GM21576 (cell line): Measurements from ENCODE around the gene NPFFR2.
"Not testable (repeated sequence)": the region's sequence is repeated elsewhere in the genome, so short reads cannot be mapped to it uniquely, and the experiment has no call there.

ENCODE experiments used
- ATAC-seq: cut with Tn5 transposase; IDR thresholded peaks from one replicate; pipeline ENCODE4 v1.9.1; 2021; ENCODE audit warnings: mild to moderate bottlenecking, moderate library complexity; ENCODE audit not compliant: unreplicated experiment

The NPFFR2 gene

DNA sequence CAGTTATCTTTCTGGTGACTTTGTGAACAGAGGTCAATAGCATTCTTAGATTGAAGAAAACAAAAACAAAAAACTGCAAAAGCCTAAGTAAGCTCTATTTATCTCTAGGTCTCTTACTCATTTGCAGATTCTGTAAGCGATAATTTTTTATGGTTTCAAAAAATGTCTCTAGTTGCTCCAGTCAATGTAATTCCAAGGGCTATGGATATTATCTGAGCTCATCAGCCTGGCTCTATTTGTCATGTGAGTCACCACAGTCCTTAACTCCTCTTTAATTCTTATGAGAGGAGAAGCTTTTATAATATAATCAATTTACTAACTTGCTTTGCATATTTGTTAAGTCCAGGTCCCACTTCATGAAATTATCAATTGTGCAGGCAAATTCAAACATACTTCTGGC is 79.1 kb downstream of the NPFFR2 start:
- no peak for ATAC-seq

GRCh38 chr4:72111863-72112262 is 80.1 kb downstream of the NPFFR2 start:
- ATAC-seq = no peak

- ATAC-seq = peak; percentile 91
Measured at GRCh38 chr4:72112514-72113156, 80.8 kb downstream of the NPFFR2 start.

- peak; percentile 75 for ATAC-seq
Measured at GRCh38 chr4:72118017-72118416, 86.2 kb downstream of the NPFFR2 start.

DNA sequence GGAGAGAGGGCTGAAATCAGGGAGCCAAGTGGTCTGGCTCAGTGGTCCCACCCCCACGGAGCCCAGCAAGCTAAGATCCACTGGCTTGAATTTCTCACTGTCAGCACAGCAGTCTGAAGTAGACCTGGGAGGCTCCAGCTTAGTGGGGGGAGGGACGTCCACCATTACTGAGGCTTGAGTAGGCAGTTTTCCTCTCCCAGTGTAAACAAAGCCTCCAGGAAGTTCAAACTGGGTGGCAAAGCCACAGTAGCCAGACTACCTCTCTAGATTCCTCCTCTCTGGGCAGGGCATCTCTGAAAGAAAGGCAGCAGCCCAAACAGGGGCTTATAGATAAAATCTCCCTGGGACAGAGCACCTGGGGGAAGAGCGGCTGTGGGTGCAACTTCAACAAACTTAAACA is 88.1 kb downstream of the NPFFR2 start:
- no peak for ATAC-seq

- no peak for ATAC-seq
Measured at GRCh38 chr4:72128741-72129140, 96.9 kb downstream of the NPFFR2 start.

DNA sequence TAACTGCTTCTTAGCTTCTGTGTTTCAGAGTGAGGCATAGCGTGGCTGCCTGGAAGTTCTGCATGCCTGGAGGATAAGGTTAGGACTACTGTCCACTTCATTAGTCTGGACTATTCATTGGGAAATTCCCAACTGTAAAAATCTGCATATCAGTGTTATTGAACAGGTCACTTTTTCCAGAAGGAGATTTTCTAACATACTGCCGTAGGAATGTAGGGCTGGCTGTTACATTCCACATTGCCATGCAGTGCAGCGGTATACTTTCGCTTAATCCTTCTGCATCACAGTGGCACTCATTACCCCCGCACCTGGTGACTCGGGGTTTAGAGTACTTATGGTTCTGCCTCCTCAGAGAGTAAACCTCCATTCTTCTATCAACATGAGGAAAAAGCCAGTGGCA is 104.6 kb downstream of the NPFFR2 start:
- no peak for ATAC-seq

DNA sequence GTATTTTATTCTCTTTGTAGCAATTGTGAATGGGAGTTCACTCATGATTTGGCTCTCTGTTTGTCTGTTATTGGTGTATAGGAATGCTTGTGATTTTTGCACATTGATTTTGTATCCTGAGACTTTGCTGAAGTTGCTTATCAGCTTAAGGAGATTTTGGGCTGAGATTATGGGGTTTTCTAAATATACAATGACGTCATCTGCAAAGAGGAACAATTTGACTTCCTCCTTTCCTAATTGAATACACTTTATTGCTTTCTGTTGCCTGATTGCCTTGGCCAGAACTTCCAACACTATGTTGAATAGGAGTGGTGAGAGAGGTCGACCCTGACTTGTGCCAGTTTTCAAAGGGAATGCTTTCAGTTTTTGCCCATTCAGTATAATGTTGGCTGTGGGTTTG is 108.2 kb downstream of the NPFFR2 start:
- not testable (repeated sequence) for ATAC-seq

- no peak for ATAC-seq
Measured at GRCh38 chr4:72144241-72144640, 112.4 kb downstream of the NPFFR2 start.

- no peak for ATAC-seq
Measured at GRCh38 chr4:72152731-72153130, 120.9 kb downstream of the NPFFR2 start.

DNA sequence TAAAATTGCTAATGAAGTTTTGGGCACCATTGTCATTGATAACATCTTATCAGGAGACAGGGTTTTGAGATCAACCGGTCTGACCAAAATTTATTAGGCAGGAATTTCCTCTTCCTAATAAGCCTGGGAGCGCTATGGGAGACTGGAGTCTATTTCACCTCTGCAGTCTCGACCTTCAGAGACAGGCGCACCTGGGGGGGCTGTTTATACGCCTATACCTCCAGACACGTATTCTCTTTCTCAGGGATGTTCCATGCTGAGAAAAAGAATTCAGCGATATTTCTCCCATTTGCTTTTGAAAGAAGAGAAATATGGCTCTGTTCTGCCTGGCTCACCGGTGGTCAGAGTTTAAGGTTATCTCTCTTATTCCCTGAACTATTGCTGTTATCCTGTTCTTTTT is 121.8 kb downstream of the NPFFR2 start:
- not testable (repeated sequence) for ATAC-seq

DNA sequence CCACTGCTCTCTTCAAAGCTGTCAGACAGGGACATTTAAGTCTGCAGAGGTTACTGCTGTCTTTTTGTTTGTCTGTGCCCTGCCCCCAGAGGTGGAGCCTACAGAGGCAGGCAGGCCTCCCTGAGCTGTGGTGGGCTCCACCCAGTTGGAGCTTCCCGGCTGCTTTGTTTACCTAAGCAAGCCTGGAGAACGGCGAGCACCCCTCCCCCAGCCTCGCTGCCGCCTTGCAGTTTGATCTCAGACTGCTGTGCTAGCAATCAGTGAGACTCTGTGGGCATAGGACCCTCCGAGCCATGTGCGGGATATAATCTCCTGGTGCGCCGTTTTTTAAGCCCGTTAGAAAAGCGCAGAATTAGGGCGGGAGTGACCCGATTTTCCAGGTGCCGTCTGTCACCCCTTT is 137.5 kb downstream of the NPFFR2 start:
- ATAC-seq = not testable (repeated sequence)

- ATAC-seq = no peak
Measured at GRCh38 chr4:72169861-72170260, 138.1 kb downstream of the NPFFR2 start.

DNA sequence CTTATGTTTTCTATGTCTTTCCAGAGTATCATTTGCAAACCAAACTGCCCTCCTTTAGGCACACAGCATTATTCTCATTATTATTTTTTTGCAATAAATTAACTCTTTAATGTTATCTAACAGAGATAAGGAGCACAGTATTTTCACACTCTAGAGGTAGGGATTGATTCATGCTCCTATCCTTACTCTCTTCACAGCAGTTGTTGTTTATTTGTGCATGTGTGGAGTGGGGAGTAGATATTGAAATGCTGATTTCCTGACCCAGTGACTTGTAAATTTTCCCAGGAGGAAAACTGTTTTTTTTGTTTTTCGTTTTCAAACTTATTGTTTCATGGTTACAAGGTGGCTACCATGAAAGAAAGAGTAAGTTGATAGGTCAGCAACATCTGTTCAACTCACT is 140.0 kb downstream of the NPFFR2 start:
- no peak for ATAC-seq

- no peak for ATAC-seq
Measured at GRCh38 chr4:72179342-72179741, 147.5 kb downstream of the NPFFR2 start.

GRCh38 chr4:72186714-72187113 is 154.9 kb downstream of the NPFFR2 start:
- peak; percentile 83 for ATAC-seq

DNA sequence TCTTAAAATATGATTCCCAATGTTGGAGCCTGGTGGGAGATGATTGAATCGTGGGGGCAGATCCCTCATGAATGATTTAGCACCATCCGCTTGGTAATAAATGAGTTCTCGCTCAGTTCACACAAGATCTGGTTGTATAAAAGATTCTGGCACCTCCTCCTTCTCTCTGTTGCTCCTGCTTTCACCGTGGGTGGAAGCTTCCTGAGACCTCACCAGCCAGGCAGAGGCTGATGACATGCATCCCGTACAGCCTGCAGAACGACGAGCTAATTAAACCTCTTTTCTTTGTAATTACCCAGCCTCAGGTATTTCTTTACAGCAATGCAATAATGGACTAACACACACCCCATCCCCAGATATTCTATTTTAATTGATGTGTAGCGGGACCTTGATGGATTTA is 162.2 kb downstream of the NPFFR2 start:
- no peak for ATAC-seq

- ATAC-seq = no peak
Measured at GRCh38 chr4:72194453-72194852, 162.7 kb downstream of the NPFFR2 start.
